ENCODE data around the gene RANGAP1.

The RANGAP1 gene

GRCh38 chr22:41239443-41240128, 46.4 kb downstream of the RANGAP1 start:
- no peak for TF ChIP-seq CTCF (conservative IDR thresholded peaks at IDR 0.05)
- no peak overlapping the region for H3K27ac ChIP-seq

- TF ChIP-seq CTCF (conservative IDR thresholded peaks at IDR 0.05) = no peak
- peak overlapping the region; percentile 88 for H3K27ac ChIP-seq
These were observed 47.2 kb downstream of the RANGAP1 start for GRCh38 chr22:41238570-41239442.

- peak overlapping the region; percentile 88 for H3K27ac ChIP-seq
- TF ChIP-seq CTCF (conservative IDR thresholded peaks at IDR 0.05) = peak; percentile 86
These were observed 48.0 kb downstream of the RANGAP1 start for GRCh38 chr22:41237707-41238569.

- no peak for TF ChIP-seq CTCF (conservative IDR thresholded peaks at IDR 0.05)
- H3K27ac ChIP-seq = peak overlapping the region; percentile 88
These were observed 48.8 kb downstream of the RANGAP1 start for GRCh38 chr22:41237036-41237706.

GRCh38 chr22:41234815-41235695, 50.9 kb downstream of the RANGAP1 start:
- no peak for TF ChIP-seq CTCF (conservative IDR thresholded peaks at IDR 0.05)
- H3K27ac ChIP-seq = no peak overlapping the region

GRCh38 chr22:41231369-41231768, 54.6 kb downstream of the RANGAP1 start:
- no peak overlapping the region for H3K27ac ChIP-seq
- no peak for TF ChIP-seq CTCF (conservative IDR thresholded peaks at IDR 0.05)
